Activated CD4-positive, alpha-beta T cell treated with anti-CD3 and anti-CD28 coated beads, Interleukin-2, amount 50 U/mL, for 1 hour (primary cell): Measurements from ENCODE around the gene YWHAG.
A peak's percentile ranks its signal among the peaks of the same experiment; 100 is the strongest.
"Not testable (repeated sequence)": the region's sequence is repeated elsewhere in the genome, so short reads cannot be mapped to it uniquely, and the experiment has no call there.

ENCODE experiments used
- DNase-seq: peaks from one replicate; pipeline ENCODE4 v3.0.0-alpha.2; 2020

YWHAG gene

GRCh38 chr7:76346778-76347177, 12.0 kb downstream of the YWHAG start:
- no peak for DNase-seq

GRCh38 chr7:76346097-76346496, 12.7 kb downstream of the YWHAG start:
- DNase-seq: no peak

- no peak for DNase-seq
Measured at GRCh38 chr7:76343931-76344321, 14.9 kb downstream of the YWHAG start.

GRCh38 chr7:76343294-76343930, 15.4 kb downstream of the YWHAG start:
- DNase-seq: no peak

GRCh38 chr7:76342222-76342621, 16.6 kb downstream of the YWHAG start:
- DNase-seq: no peak

GRCh38 chr7:76340617-76341131, 18.1 kb downstream of the YWHAG start:
- DNase-seq: no peak

GRCh38 chr7:76338298-76339084, 20.3 kb downstream of the YWHAG start:
- DNase-seq: no peak

GRCh38 chr7:76337147-76337546, 21.6 kb downstream of the YWHAG start:
- DNase-seq: no peak

GRCh38 chr7:76336094-76336493, 22.7 kb downstream of the YWHAG start:
- DNase-seq: no peak

GRCh38 chr7:76335417-76335816, 23.4 kb downstream of the YWHAG start:
- not testable (repeated sequence) for DNase-seq

- DNase-seq: no peak
Measured at GRCh38 chr7:76334320-76334967, 24.3 kb downstream of the YWHAG start.

GRCh38 chr7:76333511-76334101, 25.2 kb downstream of the YWHAG start:
- DNase-seq: no peak

- no peak for DNase-seq
Measured at GRCh38 chr7:76332078-76332477, 26.7 kb downstream of the YWHAG start.

- DNase-seq: no peak
Measured at GRCh38 chr7:76330673-76331072, 28.1 kb downstream of the YWHAG start.

- DNase-seq: no peak
Measured at GRCh38 chr7:76330261-76330660, 28.5 kb downstream of the YWHAG start.

- DNase-seq: no peak
Measured at GRCh38 chr7:76329479-76329878, 29.3 kb downstream of the YWHAG start.

GRCh38 chr7:76328389-76328788, 30.4 kb downstream of the YWHAG start:
- no peak for DNase-seq

GRCh38 chr7:76327610-76328009, 31.2 kb downstream of the YWHAG start:
- DNase-seq: no peak

- DNase-seq: no peak
Measured at GRCh38 chr7:76326646-76327233, 32.1 kb downstream of the YWHAG start.

GRCh38 chr7:76325811-76326210, 33.0 kb downstream of the YWHAG start:
- DNase-seq: no peak

- no peak for DNase-seq
Measured at GRCh38 chr7:76325092-76325491, 33.7 kb downstream of the YWHAG start.

GRCh38 chr7:76318488-76319353, 40.1 kb downstream of the YWHAG start:
- DNase-seq: peak; percentile 55
